ENCODE data around the gene URB2. TPM values are rescaled to one million over a fixed set of nuclear protein-coding genes. Genes with fewer than 3 reads are reported as not detected.

URB2 gene
- total RNA-seq, 1 donor, result 8.2 TPM

GRCh38 chr1:229624521-229625070 is 1.5 kb upstream of the URB2 start:
- H3K4me1 ChIP-seq (ENCODE audit: insufficient read depth, low read length), result peaks cover 29% of the 10 kb centered on the region

GRCh38 chr1:229625071-229625914 is 754 bp upstream of the URB2 start:
- Histone ChIP-seq H3K9me3 (ENCODE audit: low read depth, low read length) (no peaks in the 10 kb centered on the region), H3K4me1 (ENCODE audit: insufficient read depth, low read length) (peaks cover 27% of the 10 kb centered on the region), H3K27me3 (ENCODE audit: insufficient read depth, low read length) (no peaks in the 10 kb centered on the region), H3K4me3 (ENCODE audit: low read length) (peak overlapping the region; percentile 78)

More at GRCh38 chr1:229624521-229625070, 1.5 kb upstream of the URB2 start:
- Histone ChIP-seq H3K4me3 (ENCODE audit: low read length) (peak overlapping the region; percentile 65), H3K9me3 (ENCODE audit: low read depth, low read length) (no peaks in the 10 kb centered on the region), H3K27me3 (ENCODE audit: insufficient read depth, low read length) (no peaks in the 10 kb centered on the region)

DNA sequence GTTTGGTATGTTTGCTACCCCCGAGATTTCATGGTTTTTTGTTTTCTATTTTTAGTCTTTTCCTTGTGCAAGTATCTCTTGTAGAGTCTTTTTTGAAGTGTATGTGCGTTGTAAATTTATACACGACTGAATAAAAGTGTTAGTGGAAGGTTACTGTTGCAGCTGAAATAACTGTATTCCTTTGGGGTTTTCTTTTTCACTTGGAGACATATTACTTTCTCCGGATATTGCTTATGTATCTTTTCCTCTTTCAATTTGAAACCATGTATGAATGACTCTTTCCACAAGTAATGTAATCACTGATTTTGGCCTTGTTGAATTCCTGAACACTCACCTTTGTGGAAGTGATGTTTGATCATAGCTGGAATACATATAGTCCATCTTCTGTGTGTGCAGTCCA is 956 bp downstream of the URB2 start:
- H3K4me1 ChIP-seq (ENCODE audit: insufficient read depth, low read length), result peaks cover 27% of the 10 kb centered on the region
- H3K4me3 ChIP-seq (ENCODE audit: low read length), result no peak overlapping the region
- no peaks in the 10 kb centered on the region for H3K27me3 ChIP-seq (ENCODE audit: insufficient read depth, low read length)
- H3K9me3 ChIP-seq (ENCODE audit: low read depth, low read length), result no peaks in the 10 kb centered on the region

DNA sequence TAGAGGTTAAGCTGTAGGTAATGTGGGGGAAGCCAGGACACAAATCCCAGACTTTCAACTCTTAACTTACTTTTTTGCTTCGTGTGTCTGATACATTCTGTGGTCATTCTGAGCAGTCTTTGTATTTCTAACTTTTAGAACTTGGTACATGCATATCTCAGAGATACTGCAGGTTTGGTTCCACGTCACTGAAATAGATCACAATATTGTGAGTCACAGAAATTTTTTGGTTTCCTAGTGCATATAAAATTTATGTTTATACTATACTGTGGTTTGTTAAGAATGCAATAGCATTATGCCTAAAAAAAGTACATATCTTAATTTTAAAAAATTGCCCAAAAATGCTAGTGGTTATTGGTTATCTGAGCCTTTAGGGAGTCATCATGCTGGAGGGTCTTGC is 3.2 kb downstream of the URB2 start:
- Histone ChIP-seq H3K9me3 (ENCODE audit: low read depth, low read length) (no peaks in the 10 kb centered on the region), H3K27me3 (ENCODE audit: insufficient read depth, low read length) (no peaks in the 10 kb centered on the region), H3K4me3 (ENCODE audit: low read length) (no peak overlapping the region), H3K4me1 (ENCODE audit: insufficient read depth, low read length) (peaks cover 20% of the 10 kb centered on the region)

DNA sequence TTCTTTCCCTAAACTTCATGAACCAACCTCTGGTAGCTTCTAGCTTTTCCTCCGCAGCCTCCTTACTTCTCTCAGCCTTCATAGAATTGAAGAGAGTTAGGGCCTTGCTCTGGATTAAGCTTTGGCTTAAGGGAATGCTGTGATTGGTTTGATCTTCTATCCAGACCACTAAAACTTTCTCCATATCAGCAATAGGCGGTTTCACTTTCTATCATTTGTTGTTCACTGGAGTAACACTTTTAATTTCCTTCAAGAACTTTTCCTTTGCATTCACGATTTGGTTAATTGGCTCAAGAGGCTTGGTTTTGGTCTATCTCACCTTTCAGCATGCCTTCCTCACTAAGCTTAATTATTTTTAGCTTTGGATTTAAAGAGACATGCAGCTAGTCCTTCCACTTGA is 5.1 kb downstream of the URB2 start:
- Histone ChIP-seq H3K27me3 (ENCODE audit: insufficient read depth, low read length) (no peaks in the 10 kb centered on the region), H3K4me3 (ENCODE audit: low read length) (no peak overlapping the region), H3K9me3 (ENCODE audit: low read depth, low read length) (no peaks in the 10 kb centered on the region), H3K4me1 (ENCODE audit: insufficient read depth, low read length) (peaks cover 11% of the 10 kb centered on the region)

GRCh38 chr1:229631966-229632365 is 5.9 kb downstream of the URB2 start:
- no peaks in the 10 kb centered on the region for H3K27me3 ChIP-seq (ENCODE audit: insufficient read depth, low read length)
- peaks cover 6% of the 10 kb centered on the region for H3K4me1 ChIP-seq (ENCODE audit: insufficient read depth, low read length)
- no peak overlapping the region for H3K4me3 ChIP-seq (ENCODE audit: low read length)
- no peaks in the 10 kb centered on the region for H3K9me3 ChIP-seq (ENCODE audit: low read depth, low read length)

DNA sequence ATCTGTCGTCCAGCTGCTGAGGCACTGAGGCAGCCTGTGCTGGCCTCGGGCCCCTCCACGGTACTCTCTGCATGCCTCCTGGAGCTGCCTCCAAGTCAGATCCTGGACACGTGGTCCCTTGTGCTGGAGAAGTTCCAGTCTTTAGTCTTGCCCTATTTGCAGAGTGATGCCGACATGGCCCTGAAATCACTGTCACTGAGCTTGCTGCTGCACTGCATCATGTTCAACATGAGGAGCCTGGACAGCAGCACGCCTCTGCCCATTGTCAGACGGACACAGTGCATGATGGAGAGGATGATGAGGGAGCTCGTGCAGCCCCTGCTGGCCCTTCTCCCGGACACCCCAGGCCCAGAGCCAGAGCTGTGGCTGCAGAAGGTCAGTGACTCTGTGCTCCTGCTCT is 10.0 kb downstream of the URB2 start:
- no peaks in the 10 kb centered on the region for H3K27me3 ChIP-seq (ENCODE audit: insufficient read depth, low read length)
- no peak overlapping the region for H3K4me3 ChIP-seq (ENCODE audit: low read length)
- H3K9me3 ChIP-seq (ENCODE audit: low read depth, low read length), result no peaks in the 10 kb centered on the region
- no peaks in the 10 kb centered on the region for H3K4me1 ChIP-seq (ENCODE audit: insufficient read depth, low read length)

GRCh38 chr1:229637746-229638145 is 11.7 kb downstream of the URB2 start:
- H3K4me1 ChIP-seq (ENCODE audit: insufficient read depth, low read length), result no peaks in the 10 kb centered on the region
- no peaks in the 10 kb centered on the region for H3K9me3 ChIP-seq (ENCODE audit: low read depth, low read length)
- H3K4me3 ChIP-seq (ENCODE audit: low read length), result no peak overlapping the region
- no peaks in the 10 kb centered on the region for H3K27me3 ChIP-seq (ENCODE audit: insufficient read depth, low read length)

GRCh38 chr1:229640455-229640854 is 14.4 kb downstream of the URB2 start:
- Histone ChIP-seq H3K9me3 (ENCODE audit: low read depth, low read length) (no peaks in the 10 kb centered on the region), H3K4me1 (ENCODE audit: insufficient read depth, low read length) (peaks cover 8% of the 10 kb centered on the region), H3K4me3 (ENCODE audit: low read length) (no peak overlapping the region)

GRCh38 chr1:229641306-229641705 is 15.3 kb downstream of the URB2 start:
- H3K27me3 ChIP-seq (ENCODE audit: insufficient read depth, low read length), result no peaks in the 10 kb centered on the region
- peaks cover 8% of the 10 kb centered on the region for H3K4me1 ChIP-seq (ENCODE audit: insufficient read depth, low read length)
- no peak overlapping the region for H3K4me3 ChIP-seq (ENCODE audit: low read length)
- H3K9me3 ChIP-seq (ENCODE audit: low read depth, low read length), result no peaks in the 10 kb centered on the region

More at GRCh38 chr1:229640455-229640854, 14.4 kb downstream of the URB2 start:
- H3K27me3 ChIP-seq (ENCODE audit: insufficient read depth, low read length), result no peaks in the 10 kb centered on the region

DNA sequence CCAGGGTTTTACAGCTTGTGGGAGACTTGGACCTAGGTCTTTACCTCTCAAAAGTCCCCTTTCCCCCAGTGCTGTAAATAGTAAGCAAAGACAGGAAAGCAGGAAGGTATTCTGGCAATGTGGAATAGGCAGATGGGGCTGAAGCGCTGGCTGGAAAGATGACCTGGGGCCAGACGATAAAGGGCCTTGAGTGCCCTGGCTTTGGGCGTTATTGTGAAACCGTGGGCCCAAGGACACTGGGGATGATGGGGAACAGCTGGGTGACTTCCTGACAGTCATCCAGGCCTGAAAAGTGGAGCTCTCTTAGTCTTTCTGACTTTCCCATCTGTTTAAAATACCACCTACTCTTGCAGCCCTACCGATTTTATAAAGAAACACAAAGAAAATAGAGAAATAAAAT is 16.3 kb downstream of the URB2 start:
- Histone ChIP-seq H3K9me3 (ENCODE audit: low read depth, low read length) (no peaks in the 10 kb centered on the region), H3K4me1 (ENCODE audit: insufficient read depth, low read length) (peaks cover 8% of the 10 kb centered on the region), H3K4me3 (ENCODE audit: low read length) (no peak overlapping the region), H3K27me3 (ENCODE audit: insufficient read depth, low read length) (no peaks in the 10 kb centered on the region)

- Histone ChIP-seq H3K4me3 (ENCODE audit: low read length) (no peak overlapping the region), H3K27me3 (ENCODE audit: insufficient read depth, low read length) (no peaks in the 10 kb centered on the region), H3K4me1 (ENCODE audit: insufficient read depth, low read length) (peaks cover 8% of the 10 kb centered on the region), H3K9me3 (ENCODE audit: low read depth, low read length) (no peaks in the 10 kb centered on the region)
These were observed 16.9 kb downstream of the URB2 start for GRCh38 chr1:229642970-229643369.

DNA sequence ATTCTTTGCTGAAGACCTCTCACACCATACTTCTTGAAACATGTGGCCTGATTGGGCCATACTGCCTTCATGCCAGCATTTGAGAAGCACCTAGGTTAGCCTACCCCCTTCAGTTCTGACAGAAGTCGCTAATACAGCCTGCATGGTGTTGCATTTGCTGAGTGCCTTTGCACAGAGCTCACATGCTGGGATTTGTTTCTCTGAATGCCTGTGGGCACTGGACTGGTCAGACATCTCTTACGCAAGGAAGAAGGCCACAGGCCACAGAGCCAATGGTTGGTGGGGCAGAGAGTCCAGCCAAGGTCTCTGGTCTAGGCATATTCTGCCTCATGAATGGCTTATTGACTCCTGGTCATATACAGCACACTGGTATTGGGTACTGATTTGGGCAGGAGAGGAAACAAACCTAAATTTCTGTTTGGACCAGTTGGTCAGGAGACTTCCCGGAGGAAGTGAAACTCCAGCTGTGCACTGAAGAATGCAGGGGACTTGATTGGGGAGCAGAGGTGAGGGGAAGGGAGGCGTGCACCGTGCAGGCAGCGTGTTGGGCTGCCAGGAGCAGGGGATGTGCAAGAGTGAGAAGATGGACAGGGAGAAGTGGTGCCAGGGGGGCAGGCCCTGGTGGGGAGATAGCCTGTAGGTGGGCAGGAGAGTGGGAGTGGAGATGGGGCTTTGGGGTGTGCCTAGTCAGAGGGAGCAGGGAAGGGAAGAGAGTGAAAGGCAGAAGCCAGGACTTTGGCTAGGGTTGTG is 18.1 kb downstream of the URB2 start:
- Histone ChIP-seq H3K27me3 (ENCODE audit: insufficient read depth, low read length) (no peaks in the 10 kb centered on the region), H3K4me3 (ENCODE audit: low read length) (no peak overlapping the region), H3K9me3 (ENCODE audit: low read depth, low read length) (no peaks in the 10 kb centered on the region), H3K4me1 (ENCODE audit: insufficient read depth, low read length) (peaks cover 8% of the 10 kb centered on the region)

DNA sequence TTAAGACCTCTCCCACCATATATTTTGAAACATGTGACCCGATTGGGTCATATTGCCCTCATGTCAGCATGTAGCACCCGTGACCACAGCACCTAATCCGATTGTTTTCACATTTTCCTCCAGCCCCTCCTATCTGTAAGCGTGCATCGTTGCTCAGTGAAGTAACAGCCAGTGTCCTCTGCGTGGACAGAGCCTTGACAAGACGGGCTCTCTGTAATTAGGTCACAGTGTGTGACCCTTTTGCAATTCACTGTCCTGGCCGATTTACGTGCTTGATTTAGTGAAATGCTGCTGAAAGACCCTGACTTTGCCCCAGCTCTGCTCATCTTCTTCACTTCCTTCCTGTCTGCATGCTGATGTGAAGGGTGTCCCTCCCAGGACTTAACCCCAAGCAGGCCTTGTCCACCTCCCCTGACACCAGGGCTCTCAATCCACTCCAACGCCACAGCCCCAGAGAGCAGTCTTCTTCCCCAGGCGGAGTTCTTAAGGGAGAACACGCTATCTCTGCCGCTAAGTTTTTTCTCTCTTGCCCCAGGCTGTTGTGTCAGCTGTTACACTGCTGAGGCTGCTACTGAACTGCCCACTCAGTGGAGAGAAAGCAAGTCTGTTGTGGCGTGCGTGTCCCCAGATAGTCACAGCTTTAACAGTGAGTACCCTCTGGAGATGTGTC is 19.4 kb downstream of the URB2 start:
- Histone ChIP-seq H3K4me1 (ENCODE audit: insufficient read depth, low read length) (peaks cover 8% of the 10 kb centered on the region), H3K27me3 (ENCODE audit: insufficient read depth, low read length) (no peaks in the 10 kb centered on the region)

DNA sequence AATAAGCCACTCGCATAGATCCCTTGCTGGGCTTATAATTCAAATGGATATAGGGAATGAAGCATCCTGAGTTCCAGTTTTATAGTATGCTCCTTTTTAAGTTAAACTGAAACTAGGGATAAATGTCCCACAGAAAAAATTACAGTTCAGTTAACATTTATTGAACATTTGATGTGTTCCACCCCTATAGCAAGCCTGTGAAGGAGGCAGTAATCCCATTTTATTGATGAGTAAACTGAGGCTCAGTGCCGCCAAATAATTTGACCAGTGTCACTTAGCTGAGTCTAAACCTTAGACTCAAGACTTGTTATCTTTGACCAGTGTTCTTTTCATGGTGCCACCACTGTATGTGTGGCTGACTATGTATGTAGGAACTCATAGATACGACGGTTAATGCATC is 22.4 kb downstream of the URB2 start:
- Histone ChIP-seq H3K4me1 (ENCODE audit: insufficient read depth, low read length) (peaks cover 8% of the 10 kb centered on the region), H3K4me3 (ENCODE audit: low read length) (no peak overlapping the region), H3K27me3 (ENCODE audit: insufficient read depth, low read length) (no peaks in the 10 kb centered on the region), H3K9me3 (ENCODE audit: low read depth, low read length) (no peaks in the 10 kb centered on the region)

More for the DNA sequence above, 19.4 kb downstream of the URB2 start:
- Histone ChIP-seq H3K9me3 (ENCODE audit: low read depth, low read length) (no peaks in the 10 kb centered on the region), H3K4me3 (ENCODE audit: low read length) (no peak overlapping the region)
